Stimulated activated CD4-positive, alpha-beta T cell treated with anti-CD3 and anti-CD28 coated beads, Interleukin-2, amount 100 ng/mL, for 4 hours (primary cell): ENCODE measurements around the gene SMU1.
"Not testable (repeated sequence)": the region's sequence is repeated elsewhere in the genome, so short reads cannot be mapped to it uniquely, and the experiment has no call there.

Experiments
- DNase-seq: peaks from one replicate; pipeline ENCODE4 v3.0.0-alpha.2; 2020; ENCODE audit warnings: low read depth

Gene SMU1

GRCh38 chr9:33013962-33014664 lies 62.4 kb downstream of the SMU1 start:
- no peak for DNase-seq

GRCh38 chr9:33012328-33013069 lies 64.0 kb downstream of the SMU1 start:
- no peak for DNase-seq

GRCh38 chr9:33011831-33012230 lies 64.6 kb downstream of the SMU1 start:
- no peak for DNase-seq

GRCh38 chr9:33007755-33008154 lies 68.7 kb downstream of the SMU1 start:
- no peak for DNase-seq

- not testable (repeated sequence) for DNase-seq
Measured at GRCh38 chr9:33005335-33005734, 71.1 kb downstream of the SMU1 start.

GRCh38 chr9:33000682-33001055 lies 75.8 kb downstream of the SMU1 start:
- DNase-seq: peak; percentile 12

GRCh38 chr9:32992595-32993238 lies 83.8 kb downstream of the SMU1 start:
- DNase-seq: no peak

- no peak for DNase-seq
Measured at GRCh38 chr9:32991897-32992594, 84.4 kb downstream of the SMU1 start.
